Fibroblast of lung (primary cell): ENCODE data around the gene RNASEH2A. TPM values are rescaled to one million over a fixed set of nuclear protein-coding genes. Genes with fewer than 3 reads are reported as not detected.

Source experiments
- DNase-seq, 2 donors: peaks; one replicate each; pipeline versions ENCODE4 v3.0.0 to v3.0.0-alpha.2; 2010; ENCODE audit warnings: low read depth in 2 of 2
- H2AFZ ChIP-seq: 2 replicates; pipeline ENCODE4 v1.5.1; 2012; ENCODE audit warnings: low read length, control low read depth, inconsistent platforms
- H3K27ac ChIP-seq: 2 replicates; pipeline ENCODE4 v1.5.1; 2011; ENCODE audit warnings: low read length, control low read depth; ENCODE audit not compliant: insufficient read depth
- H3K27me3 ChIP-seq: 2 replicates; pipeline ENCODE4 v1.5.1; 2011; ENCODE audit warnings: mild to moderate bottlenecking, low read length; ENCODE audit not compliant: control insufficient read depth, insufficient read depth
- H3K36me3 ChIP-seq: 2 replicates; pipeline ENCODE4 v1.5.1; 2011; ENCODE audit warnings: low read length; ENCODE audit not compliant: control insufficient read depth, insufficient read depth
- H3K4me1 ChIP-seq: 2 replicates; pipeline ENCODE4 v1.5.1; 2011; ENCODE audit warnings: low read length; ENCODE audit not compliant: control insufficient read depth, insufficient read depth; ENCODE audit errors: extremely low read depth
- H3K4me2 ChIP-seq: 2 replicates; pipeline ENCODE4 v1.5.1; 2011; ENCODE audit warnings: low read length, control low read depth; ENCODE audit not compliant: insufficient read depth; ENCODE audit errors: extremely low read depth
- H3K4me3 ChIP-seq, 4 experiments: fragments of 200-600 bp in 1 of 4; sonication (generic) in 1 of 4; replicated peaks in 1 of 4; 2 replicates each; pipeline ENCODE4 v1.5.1; 2011 to 2016; ENCODE audit warnings: low read length in 4 of 4, low read depth in 3 of 4, mild to moderate bottlenecking in 3 of 4, control low read depth in 2 of 4, inconsistent platforms in 1 of 4, mixed read lengths in 1 of 4; ENCODE audit not compliant: insufficient read depth in 1 of 4; ENCODE audit errors: control extremely low read depth in 1 of 4
- H3K79me2 ChIP-seq: 2 replicates; pipeline ENCODE4 v1.5.1; 2012; ENCODE audit warnings: mild to moderate bottlenecking, low read length, inconsistent platforms; ENCODE audit not compliant: control insufficient read depth, insufficient read depth
- H3K9ac ChIP-seq: 2 replicates; pipeline ENCODE4 v1.5.1; 2011; ENCODE audit warnings: mild to moderate bottlenecking, low read length, control low read depth; ENCODE audit not compliant: insufficient read depth
- H3K9me3 ChIP-seq: 2 replicates; pipeline ENCODE4 v1.5.1; 2012; ENCODE audit warnings: low read depth, low read length; ENCODE audit not compliant: control insufficient read depth, insufficient read depth
- H4K20me1 ChIP-seq: 2 replicates; pipeline ENCODE4 v1.5.1; 2011; ENCODE audit warnings: low read length; ENCODE audit not compliant: control insufficient read depth, insufficient read depth; ENCODE audit errors: extremely low read depth
- CTCF ChIP-seq, 2 donors: IDR thresholded peaks in 1 of 2; conservative IDR thresholded peaks in 1 of 2; 1 replicate in 1 of 2; 2 replicates in 1 of 2; pipeline ENCODE4 v1.5.1; 2011 to 2012; ENCODE audit warnings: low read length in 2 of 2, control low read depth in 1 of 2, inconsistent platforms in 1 of 2, low read depth in 1 of 2, mild to moderate bottlenecking in 1 of 2
- EZH2 ChIP-seq: IDR thresholded peaks from 2 replicates; pipeline ENCODE4 v1.5.1; 2012; ENCODE audit warnings: low read length, control low read depth, mild to moderate bottlenecking; ENCODE audit errors: missing control alignments
- polyA plus RNA-seq, 2 donors: library from polyadenylated mRNA; depleted of rRNA in 1 of 2; stranded (reverse) in 1 of 2; unstranded in 1 of 2; fragments of >200 nt; gene quantifications; 2 replicates each; pipeline ENCODE4 v1.2.1, GENCODE V29; 2011 to 2012; ENCODE audit warnings: missing spikeins in 1 of 2
- total RNA-seq: library from RNA; depleted of rRNA; stranded (reverse); fragments of >200 nt; gene quantifications from 2 replicates; pipeline ENCODE4 v1.2.1, GENCODE V29; 2014

The RNASEH2A gene
- total and polyA plus RNA-seq, 2 donors (not counting 1 experiment from before 2014, with no cell fraction given): 8.9 to 14.3 TPM

- peak overlapping the region; percentile 88 for H3K27ac ChIP-seq
- H3K4me2 ChIP-seq: peak overlapping the region; percentile 48
- H4K20me1 ChIP-seq: no peaks in the 10 kb centered on the region
- no peaks in the 10 kb centered on the region for H3K27me3 ChIP-seq
- no peaks in the 10 kb centered on the region for H3K36me3 ChIP-seq
- H3K9me3 ChIP-seq: no peaks in the 10 kb centered on the region
- peak overlapping the region; percentile 76 for H3K9ac ChIP-seq
- no peak overlapping the region for H3K4me3 ChIP-seq
- DNase-seq: no peak
- TF ChIP-seq EZH2: no peak
- no peak for TF ChIP-seq CTCF (conservative IDR thresholded peaks at IDR 0.05 in 1 of 2, IDR thresholded peaks at IDR 0.05 in 1 of 2; ENCODE audit: low read depth in 1 of 2, low read length in 2 of 2)
- peaks cover 45% of the 10 kb centered on the region for H3K4me1 ChIP-seq
- no peak overlapping the region for H2AFZ ChIP-seq
- no peaks in the 10 kb centered on the region for H3K79me2 ChIP-seq
Observed at GRCh38 chr19:12783849-12784393, 22.5 kb upstream of the RNASEH2A start.

GRCh38 chr19:12784394-12784870 lies 22.0 kb upstream of the RNASEH2A start:
- Histone ChIP-seq H3K79me2 (no peaks in the 10 kb centered on the region), H3K4me3 (no peak overlapping the region), H4K20me1 (no peaks in the 10 kb centered on the region), H3K36me3 (no peaks in the 10 kb centered on the region), H3K9me3 (no peaks in the 10 kb centered on the region), H3K4me1 (peaks cover 45% of the 10 kb centered on the region), H3K4me2 (no peak overlapping the region), H3K27me3 (no peaks in the 10 kb centered on the region), H3K27ac (peak overlapping the region; percentile 0), H2AFZ (no peak overlapping the region), H3K9ac (peak overlapping the region; percentile 3)
- TF ChIP-seq CTCF (conservative IDR thresholded peaks at IDR 0.05 in 1 of 2, IDR thresholded peaks at IDR 0.05 in 1 of 2; ENCODE audit: low read depth in 1 of 2, low read length in 2 of 2) (no peak), EZH2 (no peak)
- no peak for DNase-seq

- Histone ChIP-seq H3K4me1 (peaks cover 41% of the 10 kb centered on the region), H3K9me3 (no peaks in the 10 kb centered on the region), H3K9ac (no peak overlapping the region), H4K20me1 (no peaks in the 10 kb centered on the region), H2AFZ (no peak overlapping the region), H3K79me2 (no peaks in the 10 kb centered on the region), H3K27me3 (no peaks in the 10 kb centered on the region), H3K36me3 (no peaks in the 10 kb centered on the region), H3K27ac (peak overlapping the region; percentile 34), H3K4me3 (no peak overlapping the region), H3K4me2 (no peak overlapping the region)
- no peak for DNase-seq
- TF ChIP-seq CTCF (conservative IDR thresholded peaks at IDR 0.05 in 1 of 2, IDR thresholded peaks at IDR 0.05 in 1 of 2; ENCODE audit: low read depth in 1 of 2, low read length in 2 of 2) (no peak), EZH2 (no peak)
Observed at GRCh38 chr19:12784871-12785430, 21.4 kb upstream of the RNASEH2A start.
